Astrocyte (in vitro differentiated cells and primary cell): ENCODE data around the gene MED4.

Experiments
- EZH2 ChIP-seq: IDR thresholded peaks from 2 replicates; pipeline ENCODE4 v1.6.1; 2012; ENCODE audit warnings: mild to moderate bottlenecking, low read length, inconsistent platforms; ENCODE audit not compliant: insufficient read depth
- TF ChIP-seq, protein P1 (sequence below): IDR thresholded peaks from 2 replicates; pipeline ENCODE4 v1.5.1; 2011; ENCODE audit warnings: low read depth, mild to moderate bottlenecking, inconsistent platforms, low read length, moderate library complexity; ENCODE audit not compliant: insufficient read depth

DNA sequence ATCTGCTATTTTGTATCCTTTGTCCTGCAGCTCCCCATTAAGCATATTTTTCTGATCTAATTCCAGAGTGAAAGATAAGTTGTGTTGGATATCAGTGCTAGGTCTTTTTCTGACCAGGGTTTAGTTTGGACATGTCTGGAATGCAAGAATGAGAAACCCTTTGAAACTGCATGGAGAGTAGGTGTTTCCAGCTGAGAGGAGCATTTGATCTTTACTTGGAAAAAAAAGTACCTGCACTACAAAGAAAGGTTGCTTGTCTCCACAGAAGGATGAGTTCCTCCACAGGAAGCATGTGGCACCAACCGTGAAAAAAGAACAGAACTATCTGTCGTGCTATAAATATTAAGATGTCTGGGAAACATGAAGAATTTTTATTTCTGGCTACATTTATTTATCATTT lies 36.6 kb upstream of the MED4 start:
- TF ChIP-seq, protein P1, sequence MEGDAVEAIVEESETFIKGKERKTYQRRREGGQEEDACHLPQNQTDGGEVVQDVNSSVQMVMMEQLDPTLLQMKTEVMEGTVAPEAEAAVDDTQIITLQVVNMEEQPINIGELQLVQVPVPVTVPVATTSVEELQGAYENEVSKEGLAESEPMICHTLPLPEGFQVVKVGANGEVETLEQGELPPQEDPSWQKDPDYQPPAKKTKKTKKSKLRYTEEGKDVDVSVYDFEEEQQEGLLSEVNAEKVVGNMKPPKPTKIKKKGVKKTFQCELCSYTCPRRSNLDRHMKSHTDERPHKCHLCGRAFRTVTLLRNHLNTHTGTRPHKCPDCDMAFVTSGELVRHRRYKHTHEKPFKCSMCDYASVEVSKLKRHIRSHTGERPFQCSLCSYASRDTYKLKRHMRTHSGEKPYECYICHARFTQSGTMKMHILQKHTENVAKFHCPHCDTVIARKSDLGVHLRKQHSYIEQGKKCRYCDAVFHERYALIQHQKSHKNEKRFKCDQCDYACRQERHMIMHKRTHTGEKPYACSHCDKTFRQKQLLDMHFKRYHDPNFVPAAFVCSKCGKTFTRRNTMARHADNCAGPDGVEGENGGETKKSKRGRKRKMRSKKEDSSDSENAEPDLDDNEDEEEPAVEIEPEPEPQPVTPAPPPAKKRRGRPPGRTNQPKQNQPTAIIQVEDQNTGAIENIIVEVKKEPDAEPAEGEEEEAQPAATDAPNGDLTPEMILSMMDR: no peak
- no peak for TF ChIP-seq EZH2
